ENCODE measurements around the gene KLK6.

Gene KLK6

GRCh38 chr19:50921426-50922316, 47.7 kb downstream of the KLK6 start:
- H3K4me3 ChIP-seq (ENCODE audit: low read depth in 1 of 2, low read length in 2 of 2), result no peak overlapping the region
- no peaks in the 10 kb centered on the region for H3K9me3 ChIP-seq (ENCODE audit: low read length)
- H3K27ac ChIP-seq (ENCODE audit: low read depth, low read length), result no peak overlapping the region
- no peak overlapping the region for H3K9ac ChIP-seq (ENCODE audit: low read length)
- peaks cover 3% of the 10 kb centered on the region for H3K4me1 ChIP-seq (ENCODE audit: insufficient read depth, low read length)
- H3K27me3 ChIP-seq (ENCODE audit: control insufficient read depth in 1 of 2, insufficient read depth in 2 of 2, low read length in 2 of 2), result peaks cover 0 to 7% of the 10 kb centered on the region in 2 donors
- no peaks in the 10 kb centered on the region for H3K36me3 ChIP-seq (ENCODE audit: insufficient read depth, low read length)

DNA sequence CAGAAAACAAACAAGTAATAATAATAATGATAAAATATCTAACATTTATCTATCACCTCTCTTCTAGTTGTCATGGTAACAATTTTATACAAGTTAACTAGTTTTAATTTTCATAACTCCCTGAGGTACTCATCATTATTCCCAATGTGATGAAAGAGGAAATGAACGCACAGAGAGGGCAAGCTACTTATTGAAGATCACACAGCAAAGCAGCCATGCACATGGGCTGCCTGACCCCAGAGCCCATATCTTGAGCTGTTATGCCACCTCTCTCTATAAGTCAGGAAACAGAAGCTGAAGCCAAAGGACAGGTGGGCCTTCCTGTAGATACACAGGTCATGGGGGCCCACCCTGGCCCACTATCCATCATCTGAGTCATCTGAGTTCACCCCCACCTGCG, 53.3 kb downstream of the KLK6 start:
- Histone ChIP-seq H3K9me3 (ENCODE audit: low read length) (no peaks in the 10 kb centered on the region), H3K27ac (ENCODE audit: low read depth, low read length) (no peak overlapping the region), H3K9ac (ENCODE audit: low read length) (no peak overlapping the region), H3K4me1 (ENCODE audit: insufficient read depth, low read length) (no peaks in the 10 kb centered on the region), H3K27me3 (ENCODE audit: control insufficient read depth in 1 of 2, insufficient read depth in 2 of 2, low read length in 2 of 2) (peaks cover 9 to 10% of the 10 kb centered on the region in 2 donors), H3K36me3 (ENCODE audit: insufficient read depth, low read length) (no peaks in the 10 kb centered on the region), H3K4me3 (ENCODE audit: low read depth in 1 of 2, low read length in 2 of 2) (no peak overlapping the region)

- Histone ChIP-seq H3K4me3 (ENCODE audit: low read depth in 1 of 2, low read length in 2 of 2) (no peak overlapping the region), H3K9me3 (ENCODE audit: low read length) (no peaks in the 10 kb centered on the region), H3K4me1 (ENCODE audit: insufficient read depth, low read length) (no peaks in the 10 kb centered on the region), H3K27me3 (ENCODE audit: control insufficient read depth in 1 of 2, insufficient read depth in 2 of 2, low read length in 2 of 2) (peaks cover 29 to 39% of the 10 kb centered on the region in 2 donors), H3K27ac (ENCODE audit: low read depth, low read length) (no peak overlapping the region), H3K36me3 (ENCODE audit: insufficient read depth, low read length) (no peaks in the 10 kb centered on the region), H3K9ac (ENCODE audit: low read length) (no peak overlapping the region)
Measured at GRCh38 chr19:50912727-50913716, 56.4 kb downstream of the KLK6 start.

DNA sequence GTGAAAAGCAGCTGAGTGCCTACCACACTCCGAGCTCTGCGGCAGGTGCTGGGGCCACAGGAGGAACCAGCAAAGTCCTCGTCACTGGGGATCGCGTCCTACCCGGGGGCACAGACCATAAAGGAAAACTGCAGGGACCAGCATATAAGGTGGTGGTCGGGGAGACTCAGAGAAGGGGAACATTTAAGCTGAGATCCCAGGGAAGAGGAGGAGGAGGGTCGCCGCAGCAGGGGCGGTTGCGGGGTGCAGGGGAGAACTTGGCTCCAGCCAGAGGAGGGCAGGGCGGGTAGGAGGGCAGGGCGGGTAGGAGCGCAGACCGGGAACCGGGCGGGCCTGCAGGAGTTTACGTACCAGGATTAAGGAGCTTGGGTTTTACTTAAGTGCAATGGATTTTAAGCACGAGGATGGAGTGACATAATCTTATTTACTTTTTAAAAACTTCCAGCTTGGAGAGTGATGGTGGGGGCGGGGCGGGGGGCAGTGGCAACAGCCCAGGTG, 57.2 kb downstream of the KLK6 start:
- Histone ChIP-seq H3K4me1 (ENCODE audit: insufficient read depth, low read length) (no peaks in the 10 kb centered on the region), H3K27ac (ENCODE audit: low read depth, low read length) (no peak overlapping the region), H3K4me3 (ENCODE audit: low read depth in 1 of 2, low read length in 2 of 2) (no peak overlapping the region), H3K36me3 (ENCODE audit: insufficient read depth, low read length) (no peaks in the 10 kb centered on the region), H3K9me3 (ENCODE audit: low read length) (no peaks in the 10 kb centered on the region), H3K27me3 (ENCODE audit: control insufficient read depth in 1 of 2, insufficient read depth in 2 of 2, low read length in 2 of 2) (peaks cover 37 to 42% of the 10 kb centered on the region in 2 donors), H3K9ac (ENCODE audit: low read length) (no peak overlapping the region)

DNA sequence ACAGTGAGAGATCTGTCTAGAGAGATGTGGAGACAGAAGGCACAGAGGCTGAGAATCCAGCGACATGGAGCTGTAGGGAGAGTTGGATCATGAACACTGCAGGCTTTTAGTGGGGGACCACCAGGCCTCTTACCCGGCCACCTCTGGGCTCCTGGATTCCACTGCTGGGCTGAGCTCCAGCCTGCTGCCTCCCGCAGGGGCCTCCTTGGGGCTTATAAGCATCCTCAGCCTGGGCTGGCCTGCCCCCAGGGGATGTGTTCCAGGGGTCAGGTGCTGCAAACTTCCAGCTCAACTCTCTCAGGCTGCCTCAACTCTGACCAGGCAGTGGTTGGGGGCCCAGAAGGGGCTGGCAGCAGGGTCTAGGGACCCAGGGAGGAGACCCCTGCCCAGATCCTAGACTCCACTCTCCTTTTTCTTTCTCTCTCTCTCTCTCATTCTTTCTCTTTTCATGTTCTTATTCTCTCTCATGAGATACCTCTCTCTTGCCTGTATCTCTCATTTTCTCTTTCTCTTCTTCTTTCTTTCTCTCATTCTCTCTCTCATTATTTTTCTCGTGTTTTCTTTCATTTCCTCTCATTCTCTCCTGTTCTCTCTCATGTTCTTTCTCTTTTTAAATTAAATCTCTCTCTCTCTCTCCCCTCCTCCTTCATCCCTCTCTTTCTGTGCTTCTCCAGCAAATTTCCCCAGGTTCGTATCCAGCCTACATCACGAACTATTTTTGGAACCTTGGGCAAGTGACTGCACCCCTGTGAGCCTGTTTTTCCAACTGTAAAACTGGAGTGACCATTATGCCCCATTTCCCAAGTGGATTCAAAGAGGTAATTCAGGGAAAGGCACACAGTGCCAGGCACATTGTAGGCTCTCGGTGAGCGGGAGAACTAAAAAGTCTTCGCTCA, 57.9 kb downstream of the KLK6 start, which contains the start of gene KLK4:
KLK4 (minus strand) TSS at position 190 of the 896 bp plus-strand sequence. CDS start 657 bp downstream, outside the sequence.
- no peak within 1 kb of the TSS for H3K27ac ChIP-seq (ENCODE audit: low read depth, low read length)
- no peaks in the 10 kb centered on the region for H3K36me3 ChIP-seq (ENCODE audit: insufficient read depth, low read length)
- H3K4me1 ChIP-seq (ENCODE audit: insufficient read depth, low read length), result no peaks in the 10 kb centered on the region
- peaks cover 42 to 43% of the 10 kb centered on the region in 2 donors for H3K27me3 ChIP-seq (ENCODE audit: control insufficient read depth in 1 of 2, insufficient read depth in 2 of 2, low read length in 2 of 2)
- H3K9ac ChIP-seq (ENCODE audit: low read length), result no peak within 1 kb of the TSS
- no peaks in the 10 kb centered on the region for H3K9me3 ChIP-seq (ENCODE audit: low read length)
- no peak within 1 kb of the TSS for H3K4me3 ChIP-seq (ENCODE audit: low read depth in 1 of 2, low read length in 2 of 2)

- peaks cover 42 to 44% of the 10 kb centered on the region in 2 donors for H3K27me3 ChIP-seq (ENCODE audit: control insufficient read depth in 1 of 2, insufficient read depth in 2 of 2, low read length in 2 of 2)
- no peak overlapping the region for H3K9ac ChIP-seq (ENCODE audit: low read length)
- H3K36me3 ChIP-seq (ENCODE audit: insufficient read depth, low read length), result no peaks in the 10 kb centered on the region
- no peaks in the 10 kb centered on the region for H3K4me1 ChIP-seq (ENCODE audit: insufficient read depth, low read length)
- H3K4me3 ChIP-seq (ENCODE audit: low read depth in 1 of 2, low read length in 2 of 2), result no peak overlapping the region
- no peak overlapping the region for H3K27ac ChIP-seq (ENCODE audit: low read depth, low read length)
- no peaks in the 10 kb centered on the region for H3K9me3 ChIP-seq (ENCODE audit: low read length)
Measured at GRCh38 chr19:50910722-50911121, 58.7 kb downstream of the KLK6 start.

DNA sequence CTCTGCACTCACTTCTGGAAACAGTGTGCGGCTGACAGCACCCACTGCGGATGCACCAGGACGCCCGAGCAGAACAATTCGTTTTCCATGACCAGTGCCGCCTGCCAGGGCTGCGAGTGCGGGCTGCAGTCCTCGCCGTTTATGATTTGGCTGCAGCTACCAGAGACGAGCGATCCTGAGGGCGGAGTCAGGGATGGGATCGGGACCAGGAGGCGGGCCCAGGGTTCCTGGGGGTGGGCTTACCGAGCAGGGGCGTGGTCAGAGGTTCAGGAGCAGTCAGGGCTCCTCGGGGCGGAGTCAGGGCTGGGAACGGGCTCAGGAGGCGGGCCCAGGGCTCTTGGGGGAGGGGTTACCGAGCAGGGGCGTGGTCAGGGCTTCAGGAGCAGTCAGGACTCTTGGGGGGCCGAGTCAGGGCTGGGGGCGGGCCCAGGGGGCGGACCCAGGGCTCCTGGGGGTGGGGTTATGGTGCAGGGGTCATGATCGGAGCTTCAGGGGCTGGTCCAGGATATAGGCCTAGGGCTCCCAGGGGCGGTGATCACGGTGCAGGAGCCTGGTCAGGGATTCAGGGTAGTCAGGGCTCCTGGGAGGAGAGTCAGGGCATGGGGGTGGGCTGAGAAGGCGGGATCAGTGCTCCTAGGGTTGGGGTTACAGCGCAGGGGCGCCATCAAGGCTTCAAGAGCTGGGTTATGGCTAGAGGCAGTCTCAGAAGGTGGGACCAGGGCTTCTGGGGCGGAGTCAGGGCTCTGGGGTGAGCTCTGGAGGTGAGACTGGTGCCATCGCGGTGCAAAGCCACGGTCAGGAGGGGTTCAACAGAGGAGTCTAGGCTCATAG, 59.9 kb downstream of the KLK6 start:
- Histone ChIP-seq H3K36me3 (ENCODE audit: insufficient read depth, low read length) (no peaks in the 10 kb centered on the region), H3K27me3 (ENCODE audit: control insufficient read depth in 1 of 2, insufficient read depth in 2 of 2, low read length in 2 of 2) (peaks cover 42 to 44% of the 10 kb centered on the region in 2 donors), H3K4me1 (ENCODE audit: insufficient read depth, low read length) (no peaks in the 10 kb centered on the region), H3K27ac (ENCODE audit: low read depth, low read length) (no peak overlapping the region), H3K9ac (ENCODE audit: low read length) (no peak overlapping the region), H3K9me3 (ENCODE audit: low read length) (no peaks in the 10 kb centered on the region), H3K4me3 (ENCODE audit: low read depth in 1 of 2, low read length in 2 of 2) (no peak overlapping the region)
